MCF 10A (cell line): ENCODE measurements around the gene BAZ1A. TPM values are rescaled to one million over a fixed set of nuclear protein-coding genes. Genes with fewer than 3 reads are reported as not detected.

Source experiments
- BruUV-seq: library from RNA; stranded (reverse); fragments of 400-500 nt; replicated peaks from 2 replicates; lab custom pipeline; 2021; lab: Mats Ljungman, UMichigan
- CTCF ChIA-PET: fragments of 300-600 bp; sonication (Branson Sonifier 250); formaldehyde crosslinking; extraction: SDS; loops from one replicate; lab custom pipeline; 2021; ENCODE audit warnings: antibody characterized with exemption, inconsistent platforms; lab: Yijun Ruan, JAX
- POLR2A ChIA-PET: fragments of 300-600, 350-650 bp; sonication (Branson Sonifier 250); formaldehyde crosslinking; extraction: SDS; loops from one replicate; lab custom pipeline; 2020; ENCODE audit warnings: antibody characterized with exemption, inconsistent platforms; lab: Yijun Ruan, JAX
- DNase-seq: peaks from one replicate; pipeline ENCODE4 v3.0.0-alpha.2; 2018; ENCODE audit not compliant: unreplicated experiment
- H3K27ac Mint-ChIP-seq: one replicate; pipeline ENCODE4 v1.8.0; 2022; ENCODE audit warnings: mild to moderate bottlenecking, low read depth, mixed read lengths; ENCODE audit not compliant: unreplicated experiment
- H3K27me3 Mint-ChIP-seq: one replicate; pipeline ENCODE4 v1.8.0; 2022; ENCODE audit warnings: mixed read lengths; ENCODE audit not compliant: insufficient read depth, unreplicated experiment
- H3K36me3 Mint-ChIP-seq: one replicate; pipeline ENCODE4 v1.8.0; 2022; ENCODE audit warnings: mild to moderate bottlenecking, moderate library complexity, mixed read lengths; ENCODE audit not compliant: insufficient read depth, unreplicated experiment
- H3K4me1 Mint-ChIP-seq: one replicate; pipeline ENCODE4 v1.8.0; 2022; ENCODE audit warnings: mixed read lengths; ENCODE audit not compliant: insufficient read depth, unreplicated experiment
- H3K4me3 Mint-ChIP-seq: one replicate; pipeline ENCODE4 v1.8.0; 2022; ENCODE audit warnings: mild to moderate bottlenecking, moderate library complexity, mixed read lengths; ENCODE audit not compliant: unreplicated experiment
- H3K9me3 Mint-ChIP-seq: one replicate; pipeline ENCODE4 v1.8.0; 2022; ENCODE audit warnings: mixed read lengths; ENCODE audit not compliant: unreplicated experiment
- intact Hi-C: fragments of 100-400 bp; cut with micrococcal nuclease; formaldehyde crosslinking; loops from 2 replicates; pipeline ENCODE4 v1.14.1; 2022
- total RNA-seq: library from RNA; stranded (reverse); gene quantifications from 2 replicates; pipeline ENCODE4 v1.2.3, GENCODE V29; 2022
- TF ChIP-seq, protein P1 (sequence below): fragments of 200-600 bp; IDR thresholded peaks from one replicate; pipeline ENCODE4 v1.8.0; 2022; ENCODE audit warnings: antibody characterized with exemption, mild to moderate bottlenecking; ENCODE audit not compliant: unreplicated experiment

Gene BAZ1A
- total RNA-seq, 1 experiment from 2014 or later = 44.6 TPM

DNA sequence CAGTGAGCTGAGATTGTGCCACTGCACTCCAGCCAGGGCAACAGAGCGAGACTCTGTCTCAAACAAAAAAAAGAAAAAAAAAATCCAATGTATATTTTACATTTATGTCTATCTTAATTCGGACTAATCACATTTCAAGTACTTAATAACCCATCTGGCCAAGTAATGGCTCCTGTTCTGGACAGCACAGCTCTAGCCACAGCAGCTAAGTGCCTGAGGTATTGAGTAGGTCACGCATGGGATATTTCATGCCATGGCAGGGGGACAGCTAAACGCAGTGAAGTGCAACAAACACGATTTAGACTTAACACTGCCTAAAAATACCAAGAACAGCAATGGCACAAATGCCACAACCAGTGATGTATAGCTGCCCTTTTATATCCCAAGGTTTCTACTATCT, 8.0 kb downstream of the BAZ1A start:
- no peaks in the 10 kb centered on the region for H3K9me3 Mint-ChIP-seq
- DNase-seq = no peak
- TF ChIP-seq, protein P1, sequence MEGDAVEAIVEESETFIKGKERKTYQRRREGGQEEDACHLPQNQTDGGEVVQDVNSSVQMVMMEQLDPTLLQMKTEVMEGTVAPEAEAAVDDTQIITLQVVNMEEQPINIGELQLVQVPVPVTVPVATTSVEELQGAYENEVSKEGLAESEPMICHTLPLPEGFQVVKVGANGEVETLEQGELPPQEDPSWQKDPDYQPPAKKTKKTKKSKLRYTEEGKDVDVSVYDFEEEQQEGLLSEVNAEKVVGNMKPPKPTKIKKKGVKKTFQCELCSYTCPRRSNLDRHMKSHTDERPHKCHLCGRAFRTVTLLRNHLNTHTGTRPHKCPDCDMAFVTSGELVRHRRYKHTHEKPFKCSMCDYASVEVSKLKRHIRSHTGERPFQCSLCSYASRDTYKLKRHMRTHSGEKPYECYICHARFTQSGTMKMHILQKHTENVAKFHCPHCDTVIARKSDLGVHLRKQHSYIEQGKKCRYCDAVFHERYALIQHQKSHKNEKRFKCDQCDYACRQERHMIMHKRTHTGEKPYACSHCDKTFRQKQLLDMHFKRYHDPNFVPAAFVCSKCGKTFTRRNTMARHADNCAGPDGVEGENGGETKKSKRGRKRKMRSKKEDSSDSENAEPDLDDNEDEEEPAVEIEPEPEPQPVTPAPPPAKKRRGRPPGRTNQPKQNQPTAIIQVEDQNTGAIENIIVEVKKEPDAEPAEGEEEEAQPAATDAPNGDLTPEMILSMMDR = no peak
- no peaks in the 10 kb centered on the region for H3K27me3 Mint-ChIP-seq
- peaks cover 32% of the 10 kb centered on the region for H3K36me3 Mint-ChIP-seq
- no peak overlapping the region for H3K27ac Mint-ChIP-seq
- ChIA-PET CTCF (interaction anchor here (0.6 to 0.8 kb wide), 2 partner anchors 14 to 114 kb away, joined by 3 read pairs; no protein-coding TSS in a partner anchor), POLR2A (interaction anchor here (1.0 kb wide), 1 partner anchor 115 kb away, joined by 3 read pairs; the partner anchor contains the start of gene SRP54)
- no peak overlapping the region for H3K4me3 Mint-ChIP-seq
- BruUV-seq = no TSS peak
- intact Hi-C loops = no loop called here
- peaks cover 25% of the 10 kb centered on the region for H3K4me1 Mint-ChIP-seq

DNA sequence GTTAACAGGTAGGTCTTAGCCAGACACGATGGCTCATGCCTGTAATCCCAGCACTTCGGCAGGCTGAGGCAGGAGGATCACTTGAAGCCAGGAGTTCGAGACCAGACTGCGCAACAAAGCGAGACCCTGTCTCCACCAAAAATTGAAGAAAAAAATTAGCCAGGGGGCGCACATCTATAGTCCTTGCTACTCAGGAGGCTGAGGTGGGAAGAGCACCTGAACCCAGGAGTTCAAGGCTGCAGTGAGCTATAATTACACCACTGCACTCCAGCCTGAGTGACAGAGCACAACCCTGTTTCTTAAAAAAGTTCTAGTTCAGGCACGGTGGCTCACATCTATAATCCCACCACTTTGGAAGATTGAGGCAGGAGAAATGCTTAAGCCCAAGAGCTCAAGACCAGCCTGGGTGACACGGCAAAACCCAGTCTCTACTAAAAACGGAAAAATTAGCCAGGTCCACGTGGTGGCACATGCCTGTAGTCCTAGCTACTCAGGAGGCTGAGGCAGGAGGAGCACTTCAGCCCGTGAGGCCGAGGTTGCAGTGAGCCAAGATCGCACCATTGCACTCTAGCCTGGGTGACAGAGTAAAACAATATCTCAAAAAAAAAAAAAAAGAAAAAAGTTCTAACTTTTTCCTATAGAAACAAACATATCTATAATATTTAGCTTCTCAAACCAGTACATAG, 9.1 kb downstream of the BAZ1A start:
- no peak for DNase-seq
- CTCF ChIA-PET = interaction anchor here (1.1 kb wide), 1 partner anchor 9 kb away, joined by 3 read pairs; the partner anchor contains the start of gene BAZ1A
- Mint-ChIP-seq H3K27me3 (no peaks in the 10 kb centered on the region), H3K4me3 (no peak overlapping the region), H3K9me3 (no peaks in the 10 kb centered on the region), H3K27ac (no peak overlapping the region), H3K4me1 (peaks cover 19% of the 10 kb centered on the region), H3K36me3 (peaks cover 31% of the 10 kb centered on the region)
- intact Hi-C loops = no loop called here
- BruUV-seq = no TSS peak
- TF ChIP-seq, protein P1 = no peak
- POLR2A ChIA-PET = interaction anchor here (0.7 to 1.2 kb wide), 3 partner anchors 10 to 117 kb away, joined by 3 to 4 read pairs (median 3); partner anchors contain the start of gene SRP54

DNA sequence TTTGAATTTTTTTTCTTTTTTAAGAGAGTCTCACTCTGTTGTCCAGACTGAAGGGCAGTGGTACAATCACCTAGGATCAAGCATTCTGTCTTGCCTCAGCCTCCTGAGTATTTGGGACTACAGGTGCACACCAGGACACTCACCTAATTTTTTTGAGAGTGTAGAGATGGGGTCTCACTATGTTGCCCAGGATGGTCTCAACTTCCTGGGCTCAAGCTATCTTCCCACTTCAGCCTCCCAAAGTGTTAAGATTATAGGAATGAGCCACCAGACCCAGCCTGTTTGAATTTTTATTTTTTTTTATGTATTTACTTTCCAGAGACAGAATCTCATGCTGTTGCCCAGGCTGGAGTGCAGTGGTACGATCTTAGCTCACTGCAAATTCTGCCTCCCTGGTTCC, 11.3 kb downstream of the BAZ1A start:
- H3K4me1 Mint-ChIP-seq = peaks cover 11% of the 10 kb centered on the region
- H3K36me3 Mint-ChIP-seq = peaks cover 48% of the 10 kb centered on the region
- intact Hi-C loops = no loop called here
- CTCF ChIA-PET = no interaction called here
- H3K27me3 Mint-ChIP-seq = no peaks in the 10 kb centered on the region
- BruUV-seq = no TSS peak
- no peaks in the 10 kb centered on the region for H3K9me3 Mint-ChIP-seq
- H3K4me3 Mint-ChIP-seq = no peak overlapping the region
- no peak overlapping the region for H3K27ac Mint-ChIP-seq
- TF ChIP-seq, protein P1 = no peak
- DNase-seq = no peak
- POLR2A ChIA-PET = interaction anchor here (0.6 to 6.0 kb wide), 4 partner anchors 10 to 1674 kb away, joined by 4 to 45 read pairs (median 5); partner anchors contain the start of genes BAZ1A and SRP54

DNA sequence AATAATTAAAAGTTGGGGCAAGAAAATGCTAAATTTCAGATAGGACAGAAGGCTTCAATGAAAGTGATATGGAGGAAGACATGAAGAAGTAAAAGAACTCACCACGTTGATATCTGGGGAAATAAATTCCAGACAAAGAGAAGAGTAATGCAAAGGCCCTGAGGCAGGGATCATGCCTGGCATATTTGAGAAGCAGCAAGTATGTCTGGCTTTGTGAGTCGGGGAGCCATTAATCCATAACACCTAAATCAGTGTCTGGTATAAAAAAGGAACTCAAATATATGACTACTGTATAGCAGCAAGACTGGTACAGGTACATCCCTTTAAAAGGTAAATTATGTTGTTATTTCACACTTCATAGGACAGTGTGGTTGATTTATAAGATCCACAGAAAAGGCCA, 16.4 kb downstream of the BAZ1A start:
- POLR2A ChIA-PET = interaction anchor here (0.7 to 6.0 kb wide), 2 partner anchors 15 to 231 kb away, joined by 4 to 45 read pairs; partner anchors contain the start of gene BAZ1A
- intact Hi-C loops = no loop called here
- no peaks in the 10 kb centered on the region for H3K9me3 Mint-ChIP-seq
- H3K4me1 Mint-ChIP-seq = peaks cover 7% of the 10 kb centered on the region
- no peak overlapping the region for H3K27ac Mint-ChIP-seq
- CTCF ChIA-PET = no interaction called here
- peaks cover 55% of the 10 kb centered on the region for H3K36me3 Mint-ChIP-seq
- H3K27me3 Mint-ChIP-seq = no peaks in the 10 kb centered on the region
- TF ChIP-seq, protein P1 = no peak
- H3K4me3 Mint-ChIP-seq = no peak overlapping the region
- BruUV-seq = no TSS peak
- no peak for DNase-seq
